Endothelial cell (in vitro differentiated cells): Measurements from ENCODE around the gene ARHGEF25. TPM values are rescaled to one million over a fixed set of nuclear protein-coding genes. Genes with fewer than 3 reads are reported as not detected.

Experiments
- DNase-seq: peaks from one replicate; pipeline ENCODE4 v3.0.0; 2021; ENCODE audit warnings: low spot score
- H3K27ac Mint-ChIP-seq: one replicate; pipeline ENCODE4 v1.8.0; 2021; ENCODE audit warnings: mixed read lengths, inconsistent platforms; ENCODE audit not compliant: unreplicated experiment
- H3K27me3 Mint-ChIP-seq: one replicate; pipeline ENCODE4 v1.8.0; 2021; ENCODE audit warnings: mild to moderate bottlenecking, moderate library complexity, mixed read lengths, inconsistent platforms; ENCODE audit not compliant: unreplicated experiment
- H3K36me3 Mint-ChIP-seq: one replicate; pipeline ENCODE4 v1.8.0; 2021; ENCODE audit warnings: mild to moderate bottlenecking, low read depth, mixed read lengths, inconsistent platforms; ENCODE audit not compliant: unreplicated experiment
- H3K4me1 Mint-ChIP-seq: one replicate; pipeline ENCODE4 v1.8.0; 2021; ENCODE audit warnings: mild to moderate bottlenecking, mixed read lengths, inconsistent platforms; ENCODE audit not compliant: unreplicated experiment
- H3K4me3 Mint-ChIP-seq: one replicate; pipeline ENCODE4 v1.8.0; 2021; ENCODE audit warnings: mild to moderate bottlenecking, mixed read lengths, inconsistent platforms; ENCODE audit not compliant: unreplicated experiment
- H3K9me3 Mint-ChIP-seq: one replicate; pipeline ENCODE4 v1.8.0; 2021; ENCODE audit warnings: mixed read lengths, inconsistent platforms; ENCODE audit not compliant: unreplicated experiment
- CTCF ChIP-seq: fragments of 200-600 bp; sonication (generic); IDR thresholded peaks from one replicate; pipeline ENCODE4 v1.5.0; 2021; ENCODE audit warnings: antibody characterized with exemption; ENCODE audit not compliant: unreplicated experiment
- total RNA-seq: library from RNA; stranded (reverse); fragmentation: NEBNext Ultra II Directional; extraction: Animal tissue kit (Norgen Biotek cat#: 25700); gene quantifications from one replicate; pipeline ENCODE4 v1.2.1, GENCODE V29; 2021; ENCODE audit not compliant: unreplicated experiment

Gene ARHGEF25
- total RNA-seq, 1 donor from 2014 or later, result 20.0 TPM

- TF ChIP-seq CTCF, result no peak
- Mint-ChIP-seq H3K27me3 (peaks cover 14% of the 10 kb centered on the region), H3K4me1 (peaks cover 3% of the 10 kb centered on the region), H3K27ac (no peak overlapping the region), H3K9me3 (no peaks in the 10 kb centered on the region), H3K4me3 (no peak overlapping the region), H3K36me3 (no peaks in the 10 kb centered on the region)
- DNase-seq, result no peak
These were observed 33.1 kb upstream of the ARHGEF25 start for GRCh38 chr12:57577981-57578758.

GRCh38 chr12:57579011-57579410 is 32.2 kb upstream of the ARHGEF25 start:
- DNase-seq, result no peak
- Mint-ChIP-seq H3K27ac (no peak overlapping the region), H3K9me3 (no peaks in the 10 kb centered on the region), H3K4me3 (no peak overlapping the region), H3K27me3 (peaks cover 13% of the 10 kb centered on the region), H3K4me1 (peaks cover 7% of the 10 kb centered on the region), H3K36me3 (no peaks in the 10 kb centered on the region)
- TF ChIP-seq CTCF, result no peak

- Mint-ChIP-seq H3K9me3 (no peaks in the 10 kb centered on the region), H3K36me3 (no peaks in the 10 kb centered on the region), H3K4me3 (no peak overlapping the region), H3K27me3 (peaks cover 12% of the 10 kb centered on the region), H3K27ac (no peak overlapping the region), H3K4me1 (peaks cover 7% of the 10 kb centered on the region)
- DNase-seq, result no peak
- TF ChIP-seq CTCF, result no peak
These were observed 31.4 kb upstream of the ARHGEF25 start for GRCh38 chr12:57579677-57580465.

GRCh38 chr12:57580466-57580795 is 30.8 kb upstream of the ARHGEF25 start:
- TF ChIP-seq CTCF, result no peak
- H3K36me3 Mint-ChIP-seq, result no peaks in the 10 kb centered on the region
- no peak overlapping the region for H3K4me3 Mint-ChIP-seq
- DNase-seq, result no peak
- peaks cover 7% of the 10 kb centered on the region for H3K4me1 Mint-ChIP-seq
- peaks cover 9% of the 10 kb centered on the region for H3K27me3 Mint-ChIP-seq
- no peaks in the 10 kb centered on the region for H3K9me3 Mint-ChIP-seq
- H3K27ac Mint-ChIP-seq, result no peak overlapping the region

- Mint-ChIP-seq H3K4me1 (peaks cover 7% of the 10 kb centered on the region), H3K9me3 (no peaks in the 10 kb centered on the region), H3K4me3 (no peak overlapping the region), H3K36me3 (no peaks in the 10 kb centered on the region), H3K27me3 (peaks cover 8% of the 10 kb centered on the region), H3K27ac (no peak overlapping the region)
- TF ChIP-seq CTCF, result no peak
- DNase-seq, result no peak
These were observed 29.4 kb upstream of the ARHGEF25 start for GRCh38 chr12:57581802-57582201.
